ENCODE results near the gene HCRT.
"Not testable (repeated sequence)": the region's sequence is repeated elsewhere in the genome, so short reads cannot be mapped to it uniquely, and the experiment has no call there.

Gene HCRT

GRCh38 chr17:42198897-42199296, 13.6 kb upstream of the HCRT start:
- H3K4me3 ChIP-seq (ENCODE audit: low read depth, low read length), result no peak overlapping the region

- no peak overlapping the region for H3K4me3 ChIP-seq (ENCODE audit: low read depth, low read length)
These were observed 12.4 kb upstream of the HCRT start for GRCh38 chr17:42197564-42198156.

- H3K4me3 ChIP-seq (ENCODE audit: low read depth, low read length), result no peak within 1 kb of the TSS
These were observed 9.0 kb upstream of the HCRT start, which contains the start of gene GHDC for GRCh38 chr17:42193969-42194899. GHDC (minus strand) TSS chr17:42194494; CDS start chr17:42193581, 913 bp downstream.

DNA sequence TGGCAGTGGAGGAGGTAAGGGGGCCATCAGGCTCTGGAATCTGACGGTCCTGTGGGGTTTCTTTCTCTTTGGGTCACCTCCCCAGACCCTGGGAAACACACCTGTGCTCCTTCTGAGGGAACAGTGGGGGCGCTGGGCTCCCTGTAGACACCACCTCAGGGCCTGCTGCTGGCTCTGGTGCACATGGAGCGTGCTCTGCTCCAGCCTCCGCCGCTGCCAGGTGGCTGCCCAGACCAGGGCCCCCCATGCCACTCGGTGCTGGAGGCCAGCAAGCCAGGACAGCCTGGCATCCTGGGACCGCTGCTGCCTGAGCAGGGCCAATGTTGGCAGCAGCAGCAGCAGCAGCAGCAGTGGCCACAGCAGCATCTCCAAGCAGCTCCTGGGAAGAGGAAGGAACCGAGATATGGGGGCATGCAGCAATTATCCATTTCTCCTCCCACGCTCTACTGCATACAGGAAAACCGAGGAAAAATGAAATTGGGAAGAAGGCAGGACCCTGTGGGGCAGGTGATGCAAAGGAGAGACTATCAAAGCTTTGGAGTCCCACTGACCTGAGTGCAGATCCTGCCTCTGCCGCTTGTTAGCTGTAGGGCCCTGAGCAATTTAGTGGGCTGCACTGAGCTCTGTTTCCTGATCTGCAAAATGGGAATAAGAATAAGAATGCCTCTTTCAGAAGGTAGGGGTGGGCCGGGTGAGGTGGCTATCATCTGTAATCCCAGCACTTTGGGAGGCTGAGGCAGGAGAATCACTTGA, 8.1 kb upstream of the HCRT start:
- no peak overlapping the region for H3K4me3 ChIP-seq (ENCODE audit: low read depth, low read length)

DNA sequence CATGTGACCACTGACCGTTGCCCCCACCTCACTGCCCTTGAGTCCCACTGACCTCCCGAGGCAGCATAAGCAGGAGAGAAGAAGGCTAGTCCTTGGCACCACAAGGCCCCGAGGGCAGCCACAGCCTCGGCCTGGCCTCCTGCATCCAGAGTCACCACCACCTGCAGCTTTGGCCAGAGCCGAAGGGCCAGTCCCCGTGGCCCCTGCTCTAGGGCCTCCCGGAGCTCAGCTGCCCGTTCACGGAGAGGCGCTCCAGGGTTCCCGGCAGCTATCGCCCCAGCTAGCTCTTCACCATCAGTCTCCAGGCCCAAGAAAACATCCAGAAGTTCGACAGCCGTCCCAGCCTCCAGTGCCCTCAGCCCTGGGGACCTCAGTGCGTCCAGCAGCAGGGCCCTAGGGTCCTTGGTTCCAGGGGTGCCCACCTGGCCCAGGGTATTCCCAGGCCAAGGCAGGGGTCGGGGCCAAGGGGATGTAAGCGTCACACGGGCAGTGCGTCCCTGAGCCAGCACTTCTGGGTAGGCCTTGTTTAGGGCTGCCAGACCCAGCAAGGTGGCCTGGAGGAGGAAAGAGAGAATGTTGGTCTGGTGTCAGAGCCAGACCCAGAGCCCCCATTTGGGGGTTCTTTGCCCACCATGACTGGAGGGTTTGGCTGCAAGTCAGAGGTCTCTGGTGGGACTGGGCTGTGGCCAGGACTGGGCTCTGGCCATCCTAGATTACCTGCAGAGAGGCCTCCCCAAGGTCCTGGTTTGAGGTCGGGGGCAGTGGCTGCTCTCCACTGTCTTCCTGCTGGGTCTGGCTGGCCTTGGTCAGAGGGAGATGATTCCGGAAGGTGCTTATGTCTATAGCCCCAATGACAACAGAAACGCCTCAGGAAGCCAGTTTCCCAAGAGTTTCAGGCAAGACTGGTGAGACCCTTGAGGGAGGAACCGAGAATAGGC, 7.2 kb upstream of the HCRT start:
- no peak overlapping the region for H3K4me3 ChIP-seq (ENCODE audit: low read depth, low read length)

GRCh38 chr17:42191275-42191608, 6.0 kb upstream of the HCRT start:
- no peak overlapping the region for H3K4me3 ChIP-seq (ENCODE audit: low read depth, low read length)

DNA sequence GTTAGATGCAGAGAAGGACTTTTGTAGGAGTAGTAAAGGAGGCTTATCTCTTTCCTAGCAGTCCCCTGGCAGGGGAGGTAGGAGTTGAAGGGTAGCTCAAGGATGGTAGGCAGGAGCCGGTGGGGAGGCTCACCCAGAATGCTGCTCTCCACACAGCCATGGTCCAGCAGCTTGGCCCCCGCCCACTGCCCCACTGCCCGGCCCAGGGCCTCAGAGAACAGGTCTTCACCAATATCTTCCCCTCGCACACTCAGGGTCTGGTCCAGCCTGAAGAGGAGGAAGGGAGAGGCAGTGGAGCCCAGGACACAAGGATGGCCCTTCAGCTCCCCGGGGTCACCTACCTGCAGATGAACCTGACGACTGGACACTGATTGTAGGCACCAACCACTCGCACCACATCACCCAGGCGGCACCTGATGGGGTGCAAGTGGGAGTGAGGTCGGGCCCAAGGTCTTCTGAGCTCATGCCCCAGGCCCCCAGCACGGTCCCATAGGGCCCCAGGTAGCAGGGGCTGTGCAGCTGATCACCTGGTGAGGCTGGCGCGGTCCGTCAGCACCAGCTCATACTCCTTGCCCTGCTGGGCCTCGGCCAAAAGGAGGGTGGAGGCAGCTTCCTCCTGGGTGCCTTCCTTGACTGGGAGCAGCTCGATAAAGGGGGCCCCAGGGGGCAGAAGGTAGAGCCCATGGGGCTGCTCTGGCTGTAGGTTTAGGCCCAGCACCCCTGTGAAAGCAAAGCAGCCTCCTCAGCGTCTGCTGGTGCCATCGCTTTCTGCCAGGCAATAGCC, 5.4 kb upstream of the HCRT start:
- H3K4me3 ChIP-seq (ENCODE audit: low read depth, low read length), result no peak overlapping the region

DNA sequence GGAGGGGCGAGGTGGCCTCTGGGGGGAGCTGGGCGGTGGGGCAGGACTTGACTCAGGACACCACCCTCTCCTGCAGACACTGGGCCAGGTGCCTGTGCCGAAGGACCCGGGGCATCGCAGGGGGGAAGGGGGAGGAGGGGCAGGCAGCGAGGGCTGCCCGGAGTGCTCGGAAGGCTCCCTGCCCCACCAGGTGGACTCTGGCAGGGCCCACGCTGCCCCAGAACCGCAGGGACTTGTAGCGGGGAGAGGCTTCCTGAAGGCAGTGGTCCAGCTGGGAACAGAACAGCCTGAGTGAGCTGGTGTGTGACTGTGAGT, 4.4 kb upstream of the HCRT start:
- H3K4me3 ChIP-seq (ENCODE audit: low read depth, low read length), result no peak overlapping the region

- H3K4me3 ChIP-seq (ENCODE audit: low read depth, low read length), result no peak overlapping the region
These were observed 3.7 kb upstream of the HCRT start for GRCh38 chr17:42188749-42189650.

DNA sequence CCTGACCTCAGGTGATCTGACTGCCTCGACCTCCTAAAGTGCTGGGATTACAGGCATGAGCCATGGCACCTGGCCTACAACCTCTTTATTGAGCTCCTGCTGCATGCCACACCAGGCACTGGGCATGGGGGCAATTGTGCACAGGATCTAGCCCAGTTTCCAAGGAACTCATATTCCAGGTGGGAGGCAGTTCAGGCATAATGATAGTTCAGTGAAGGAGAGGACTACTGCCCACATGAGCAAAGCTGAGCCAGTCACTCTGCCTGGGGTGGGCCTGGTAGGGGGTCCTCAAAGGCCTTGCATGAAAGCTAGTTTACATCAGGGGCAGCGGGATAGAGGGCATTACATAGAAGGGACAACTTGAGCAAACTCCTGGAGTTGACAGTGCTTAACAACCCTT, 2.6 kb upstream of the HCRT start:
- H3K4me3 ChIP-seq (ENCODE audit: low read depth, low read length), result no peak overlapping the region

DNA sequence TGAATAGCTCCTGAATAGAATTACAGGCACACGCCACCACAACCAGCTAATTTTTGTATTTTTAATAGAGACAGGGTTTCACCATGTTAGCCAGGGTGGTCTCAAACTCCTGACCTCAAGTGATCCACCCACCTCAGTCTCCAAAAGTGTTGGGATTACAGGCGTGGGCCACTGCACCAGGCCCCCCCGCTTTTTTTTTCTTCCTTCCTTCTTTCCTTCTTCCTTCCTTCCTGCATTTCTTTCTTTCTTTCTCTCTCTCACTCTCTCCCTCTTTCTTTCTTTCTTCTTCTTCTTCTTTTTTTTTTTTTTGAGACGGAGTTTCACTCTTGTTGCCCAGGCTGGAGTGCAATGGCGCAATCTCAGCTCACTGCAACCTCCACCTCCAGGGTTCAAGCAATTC, 939 bp upstream of the HCRT start:
- H3K4me3 ChIP-seq (ENCODE audit: low read depth, low read length), result not testable (repeated sequence)

GRCh38 chr17:42185621-42185930, 324 bp upstream of the HCRT start:
- no peak overlapping the region for H3K4me3 ChIP-seq (ENCODE audit: low read depth, low read length)

DNA sequence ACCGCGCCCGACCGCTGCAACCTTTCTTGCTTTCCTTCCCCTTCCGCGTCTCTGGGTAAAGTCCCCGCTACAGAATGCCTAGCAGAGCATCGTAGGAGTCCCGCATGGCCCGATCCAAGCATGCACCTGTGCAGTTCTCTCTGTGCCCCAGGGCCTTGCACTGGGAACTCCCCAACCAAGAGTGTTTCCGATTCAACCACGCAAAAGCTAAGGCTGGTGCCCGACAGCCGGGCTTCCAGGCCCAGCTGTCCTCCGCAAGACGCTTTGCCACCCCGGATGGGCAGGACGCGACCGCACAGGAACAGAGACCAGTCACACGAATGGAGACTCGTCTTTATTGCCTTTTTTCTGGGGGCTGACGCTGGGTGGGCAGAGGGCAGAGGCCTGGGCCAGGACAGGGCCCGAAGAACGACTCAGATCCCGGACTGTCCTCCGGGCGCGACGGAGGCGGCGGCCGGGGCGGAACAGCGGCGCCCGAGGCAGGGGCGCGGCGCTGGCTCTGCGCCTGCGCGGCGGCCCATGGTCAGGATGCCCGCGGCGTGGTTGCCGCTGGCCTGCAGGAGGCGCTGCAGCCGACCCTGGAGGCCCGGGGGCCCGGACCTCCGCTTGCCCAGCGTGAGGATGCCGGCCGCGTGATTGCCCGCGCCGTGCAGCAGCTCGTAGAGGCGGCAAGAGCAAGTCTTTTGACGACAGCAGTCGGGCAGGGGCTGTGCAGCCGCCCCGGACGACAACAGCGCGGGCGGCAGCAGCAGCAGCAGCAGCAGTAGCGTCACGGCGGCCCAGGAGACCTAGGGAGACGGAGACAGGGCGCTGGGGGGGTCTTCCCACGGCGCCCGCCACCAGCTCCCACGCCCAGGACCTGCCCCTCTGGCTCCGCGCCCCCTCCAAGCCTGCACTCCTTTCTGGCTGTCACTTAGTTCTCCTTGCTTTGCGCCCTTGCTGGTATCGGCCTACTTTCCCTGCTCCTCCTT, 1.2 kb downstream of the HCRT start:
- peak overlapping the region; percentile 43 for H3K4me3 ChIP-seq (ENCODE audit: low read depth, low read length)

DNA sequence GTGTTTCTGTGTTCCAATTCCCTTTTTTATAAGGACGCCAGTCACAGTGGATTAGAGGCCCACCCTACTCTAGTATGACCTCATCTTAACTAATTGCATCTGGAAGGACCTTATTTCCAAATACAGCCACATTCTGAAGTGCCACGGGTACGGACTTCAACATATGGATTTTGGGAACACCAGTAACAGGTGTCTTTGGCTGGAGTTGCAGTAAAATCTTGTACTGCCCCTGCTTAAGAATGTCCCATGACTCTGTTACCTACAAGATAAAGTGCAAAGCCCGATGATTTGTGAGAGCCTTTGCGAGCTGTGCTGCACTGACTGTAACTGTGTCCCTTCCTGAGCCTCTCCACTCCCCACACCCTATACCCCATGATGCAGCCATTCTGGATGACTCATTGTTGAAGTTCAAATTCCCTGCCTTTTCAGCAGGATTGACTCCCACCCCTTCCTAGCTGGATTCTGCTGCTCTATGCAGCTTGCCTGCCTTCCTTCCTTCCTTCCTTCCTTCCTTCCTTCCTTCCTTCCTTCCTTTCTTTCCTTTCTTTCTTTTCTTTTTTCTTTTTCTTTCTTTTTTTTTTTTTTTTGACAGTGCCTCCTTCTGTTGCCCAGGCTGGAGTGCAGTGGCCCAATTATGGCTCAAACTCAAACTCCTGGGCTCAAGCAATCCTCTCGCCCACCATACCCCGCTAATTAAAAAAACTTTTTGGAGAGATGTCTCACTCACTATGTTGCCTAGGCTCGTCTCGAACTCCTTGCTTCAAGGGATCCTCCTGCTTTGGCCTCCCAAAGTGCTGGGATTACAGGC, 2.1 kb downstream of the HCRT start:
- no peak overlapping the region for H3K4me3 ChIP-seq (ENCODE audit: low read depth, low read length)

GRCh38 chr17:42181851-42182207, 3.4 kb downstream of the HCRT start:
- H3K4me3 ChIP-seq (ENCODE audit: low read depth, low read length), result no peak overlapping the region

- peak within 1 kb of the TSS; percentile 53 for H3K4me3 ChIP-seq (ENCODE audit: low read depth, low read length)
These were observed 4.1 kb downstream of the HCRT start, which contains the start of gene KCNH4 for GRCh38 chr17:42180922-42181850. KCNH4 (minus strand) TSS chr17:42181142; CDS start chr17:42180945, 197 bp downstream.

All from iPS-11a (cell line).